ENCODE results near the gene ANKRD33B.
"Not testable (repeated sequence)": the region's sequence is repeated elsewhere in the genome, so short reads cannot be mapped to it uniquely, and the experiment has no call there.

ANKRD33B gene

DNA sequence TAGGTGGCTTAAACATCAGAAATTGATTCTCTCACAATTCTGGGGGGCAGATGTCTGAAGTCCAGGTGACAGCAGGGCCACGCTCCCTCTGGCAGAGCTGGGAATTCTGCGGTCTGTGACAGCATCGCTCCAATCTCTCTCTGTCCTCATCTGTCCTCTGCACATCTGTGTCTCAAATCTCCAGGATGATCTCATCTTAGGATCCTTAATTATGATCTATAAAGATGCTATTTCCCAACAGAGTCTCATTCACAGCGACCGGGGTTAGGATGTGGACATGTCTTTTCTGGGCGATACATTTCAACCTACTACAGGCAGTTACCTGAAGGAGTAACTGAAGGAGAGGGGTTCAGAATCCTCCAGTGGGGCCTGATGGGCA is 31.4 kb downstream of the ANKRD33B start:
- no peak for DNase-seq (ENCODE audit: low spot score)

DNA sequence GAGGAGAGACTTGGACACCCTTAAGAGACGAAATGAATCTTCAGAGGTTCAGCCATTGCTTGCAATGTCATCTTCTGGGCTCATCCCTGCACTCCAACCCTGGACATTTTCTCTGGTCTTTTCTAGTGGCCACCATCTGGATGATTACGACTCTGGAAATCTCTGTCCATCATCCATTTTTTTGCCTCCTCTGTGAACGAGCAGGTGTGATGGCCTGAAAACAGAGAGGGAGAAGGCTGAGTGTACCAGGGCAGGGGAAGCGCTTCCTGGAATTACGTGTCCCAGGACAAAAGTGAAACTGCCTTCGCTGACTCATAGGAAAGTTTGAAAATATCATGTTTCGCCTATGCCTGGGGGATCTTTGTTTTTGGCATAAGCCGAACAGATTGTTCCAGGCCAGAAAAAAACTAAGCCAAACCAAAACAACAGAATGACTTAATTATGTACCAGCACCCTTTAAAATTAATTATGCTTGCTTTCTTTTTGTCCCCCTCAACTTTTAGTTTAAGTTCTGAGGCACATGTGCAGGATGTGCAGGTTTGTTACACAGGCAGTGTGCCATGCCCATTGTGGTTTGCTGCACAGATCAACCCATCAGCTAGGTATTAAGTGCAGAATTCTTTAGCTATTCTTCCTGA is 31.9 kb downstream of the ANKRD33B start:
- no peak for DNase-seq (ENCODE audit: low spot score)

DNA sequence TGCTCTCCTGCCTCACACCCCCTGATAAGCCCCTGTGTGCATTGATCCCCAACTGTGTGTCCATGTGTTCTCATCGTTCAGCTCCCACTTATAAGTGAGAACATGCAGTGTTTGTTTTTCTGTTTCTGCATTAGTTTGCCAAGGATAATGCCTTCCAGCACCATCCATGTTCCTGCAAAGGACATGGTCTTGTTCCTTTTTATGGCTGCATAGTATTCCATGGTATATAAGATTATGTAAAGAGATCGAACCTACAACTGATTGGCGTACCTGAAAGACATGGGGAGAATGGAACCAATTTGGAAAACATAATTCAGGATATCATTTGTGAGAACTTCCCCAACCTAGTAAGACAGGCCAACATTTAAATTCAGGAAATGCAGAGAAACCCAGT is 32.4 kb downstream of the ANKRD33B start:
- no peak for DNase-seq (ENCODE audit: low spot score)

DNA sequence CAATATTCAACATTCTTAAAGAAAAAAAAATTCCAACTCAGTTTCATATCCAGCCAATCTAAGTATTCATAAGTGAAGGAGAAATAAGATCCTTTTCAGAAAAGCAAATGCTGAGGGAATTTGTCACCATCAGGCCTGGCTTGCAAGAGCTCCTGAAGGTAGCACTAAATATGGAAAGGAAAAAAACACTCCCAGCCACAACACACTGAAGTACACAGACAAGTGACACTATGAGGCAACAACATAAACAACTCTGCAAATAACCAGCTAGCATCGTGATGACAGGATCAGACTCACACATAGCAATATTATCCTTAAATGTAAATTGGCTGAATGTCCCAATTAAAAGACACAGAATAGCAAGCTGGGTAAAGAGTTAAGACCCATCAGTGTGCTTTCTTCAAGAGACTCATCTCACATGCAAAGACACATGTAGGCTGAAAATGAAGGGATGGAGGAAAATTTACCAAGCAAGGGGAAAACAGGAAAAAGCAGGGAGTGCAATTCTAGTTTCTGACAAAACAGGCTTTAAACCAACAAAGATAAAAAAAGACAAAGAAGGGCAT is 33.1 kb downstream of the ANKRD33B start:
- DNase-seq (ENCODE audit: low spot score): no peak

DNA sequence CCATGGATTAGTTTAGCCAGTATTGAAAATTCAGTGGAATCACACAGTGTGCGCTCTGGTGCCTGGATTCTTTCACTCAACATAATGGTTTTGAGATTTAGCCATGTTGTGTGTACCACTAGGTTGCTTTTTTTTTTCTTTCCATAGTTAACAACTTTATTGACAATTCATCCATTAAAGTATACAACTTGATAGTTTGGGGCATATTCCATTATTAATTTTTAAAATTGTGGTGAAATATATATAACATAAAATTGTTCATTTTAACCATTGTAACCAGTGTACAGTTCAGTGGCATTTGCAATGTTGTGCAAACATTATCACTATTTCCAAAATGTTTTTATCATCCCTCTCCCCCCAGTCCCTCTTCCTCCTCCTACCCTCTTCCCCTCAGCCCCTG is 35.2 kb downstream of the ANKRD33B start:
- no peak for DNase-seq (ENCODE audit: low spot score)

DNA sequence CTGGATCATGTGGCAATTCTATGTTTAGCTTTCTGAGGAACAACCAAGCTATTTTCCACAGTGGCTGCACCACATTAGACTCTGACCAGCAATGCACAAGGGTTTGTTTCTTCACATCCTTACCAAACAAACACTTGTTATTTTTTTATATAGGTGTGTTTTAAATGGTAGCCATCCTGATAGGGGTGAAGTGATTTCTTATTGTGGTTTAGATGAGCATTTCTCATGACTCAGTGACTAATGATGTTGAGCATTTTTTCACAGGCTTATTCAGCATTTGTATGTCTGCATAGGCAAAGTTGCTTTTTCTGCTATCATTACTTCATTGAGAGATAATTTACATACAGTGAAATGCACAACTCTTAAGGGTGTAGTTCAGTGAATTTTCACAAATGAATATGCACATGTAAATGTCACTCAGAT is 36.0 kb downstream of the ANKRD33B start:
- no peak for DNase-seq (ENCODE audit: low spot score)

DNA sequence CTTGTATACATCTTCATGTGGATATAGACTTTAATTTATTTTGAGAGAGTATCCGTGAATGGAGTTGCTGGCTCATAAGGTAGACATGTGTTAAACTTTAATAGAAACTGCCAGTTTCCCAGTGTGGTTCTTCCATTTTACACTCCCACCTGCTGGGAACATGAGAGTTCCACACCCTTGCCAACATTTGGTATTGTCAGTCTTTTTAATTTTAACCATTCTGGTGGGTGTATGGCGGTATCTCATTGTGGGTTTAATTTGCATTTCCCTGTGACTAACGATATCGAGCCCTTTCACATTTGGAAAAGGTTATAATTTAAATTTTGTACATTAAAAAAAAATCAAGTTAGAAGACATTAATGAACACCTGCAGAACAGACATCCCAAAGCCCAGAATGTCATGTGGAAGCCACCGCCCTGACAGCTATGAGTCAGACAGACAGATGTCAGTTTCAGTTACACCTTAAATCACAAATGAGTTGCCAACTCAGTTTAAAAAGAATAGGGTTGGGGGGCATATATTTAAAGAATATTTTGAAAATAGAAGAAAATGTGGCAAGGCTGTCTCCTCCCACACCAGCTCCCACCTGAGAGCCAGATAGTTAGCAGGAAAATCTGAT is 36.9 kb downstream of the ANKRD33B start:
- DNase-seq (ENCODE audit: low spot score): peak; percentile 85

DNA sequence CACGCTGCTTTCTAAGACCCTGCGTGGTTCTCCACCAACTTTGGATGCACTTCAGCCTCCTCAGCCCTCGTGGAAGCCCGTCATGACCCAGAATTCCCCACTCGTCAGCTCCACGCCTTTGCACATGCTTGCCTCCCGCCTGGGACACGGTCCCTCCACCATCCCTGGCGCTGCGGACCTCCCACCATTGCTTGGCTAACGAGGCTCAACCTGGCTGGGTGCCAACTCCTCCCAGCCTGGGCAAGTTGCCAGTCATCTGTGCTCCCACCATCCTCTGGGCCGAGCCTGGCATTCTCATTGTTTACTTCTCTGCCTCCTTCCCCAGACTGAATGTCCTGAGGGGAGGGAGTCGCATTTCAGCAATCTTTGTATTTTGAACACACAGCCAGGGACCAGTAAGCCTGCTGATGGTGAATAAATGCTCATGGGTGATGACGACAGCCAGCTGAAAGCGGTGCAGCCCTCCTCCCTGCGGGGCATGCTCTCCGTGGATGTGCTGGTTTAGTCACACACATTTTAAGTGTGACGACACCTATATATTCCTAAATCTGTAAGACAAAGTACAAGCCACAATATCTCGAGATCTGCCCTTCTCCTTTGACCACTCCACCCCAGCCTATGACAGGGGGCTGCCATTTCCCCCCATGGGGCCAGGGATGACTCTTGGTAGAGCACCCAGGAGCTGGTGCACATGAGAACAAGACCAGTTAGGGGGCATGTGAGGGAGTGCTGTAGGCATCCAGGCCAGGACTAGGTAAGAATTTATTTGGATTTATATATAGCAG is 37.6 kb downstream of the ANKRD33B start:
- peak; percentile 53 for DNase-seq (ENCODE audit: low spot score)

DNA sequence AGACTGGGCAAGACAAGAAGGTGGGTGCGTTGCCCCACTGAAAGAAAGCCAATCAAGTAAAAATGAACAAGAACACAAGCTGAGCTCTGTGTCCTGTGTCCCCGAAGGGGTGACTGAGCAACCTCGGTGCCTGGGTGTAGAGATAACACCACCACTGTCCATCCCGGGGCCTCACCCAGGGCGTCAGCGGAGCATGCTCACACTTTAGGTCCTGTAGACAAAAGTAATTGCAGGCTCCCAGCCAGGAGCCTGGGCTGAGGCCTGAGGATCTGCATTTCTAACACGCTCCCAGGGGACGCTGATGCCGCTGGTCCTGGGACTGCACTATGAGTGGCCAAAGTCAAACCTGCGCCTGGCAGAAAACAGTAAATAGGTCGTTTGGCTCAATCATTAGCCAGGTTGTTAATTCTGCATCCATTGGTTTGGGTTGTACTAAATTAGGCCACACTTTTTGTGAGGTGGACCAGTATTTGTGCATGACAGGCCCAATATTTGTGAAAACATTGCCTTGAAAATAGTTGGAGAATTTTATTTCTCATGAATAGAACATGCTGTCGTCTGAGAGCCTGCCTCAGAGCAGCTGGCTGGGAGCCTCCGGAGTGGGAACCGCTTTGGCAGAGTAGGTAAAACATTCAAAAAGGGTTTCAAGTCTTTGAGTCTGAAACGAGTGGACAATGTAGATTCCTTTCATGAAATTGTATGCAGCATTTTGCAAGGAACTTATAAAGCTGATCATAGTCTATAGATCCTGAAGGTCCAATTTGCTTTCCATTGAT is 38.3 kb downstream of the ANKRD33B start:
- DNase-seq (ENCODE audit: low spot score): no peak

DNA sequence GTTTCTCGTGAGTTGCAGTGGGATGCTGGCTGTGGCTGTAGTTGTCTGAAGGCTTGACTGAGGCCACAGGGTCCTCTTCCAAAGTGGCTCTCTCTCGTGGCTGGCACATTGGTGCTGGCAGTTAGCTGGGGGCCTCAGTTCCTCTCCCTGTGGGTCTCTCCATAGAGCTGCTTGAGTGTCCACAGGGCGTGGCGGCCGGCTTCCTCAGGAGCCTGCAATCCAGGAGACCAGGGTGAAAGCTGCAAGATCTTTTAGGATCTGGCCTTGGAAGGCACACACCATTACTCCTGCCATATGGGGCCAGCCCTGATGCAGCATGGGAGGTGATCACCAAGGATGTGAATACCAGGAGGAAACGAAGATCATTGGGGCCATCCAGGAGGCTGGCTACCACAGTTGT is 41.1 kb downstream of the ANKRD33B start:
- no peak for DNase-seq (ENCODE audit: low spot score)

DNA sequence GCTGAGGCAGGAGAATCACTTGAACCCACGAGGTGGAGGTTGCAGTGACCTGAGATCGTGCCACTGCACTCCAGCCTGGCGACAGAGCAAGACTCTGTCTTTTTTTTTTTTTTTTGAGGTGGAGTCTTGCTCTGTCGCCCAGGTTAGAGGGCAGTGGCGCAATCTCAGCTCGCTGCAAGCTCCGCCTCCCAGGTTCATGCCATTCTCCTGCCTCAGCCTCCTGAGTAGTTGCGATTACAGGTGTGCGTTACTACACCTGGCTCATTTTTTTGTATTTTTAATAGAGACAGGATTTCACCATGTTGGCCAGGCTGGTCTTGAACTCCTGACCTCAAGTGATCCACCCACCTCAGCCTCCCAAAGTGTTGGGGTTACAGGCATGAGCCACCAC is 42.8 kb downstream of the ANKRD33B start:
- DNase-seq (ENCODE audit: low spot score): not testable (repeated sequence)

DNA sequence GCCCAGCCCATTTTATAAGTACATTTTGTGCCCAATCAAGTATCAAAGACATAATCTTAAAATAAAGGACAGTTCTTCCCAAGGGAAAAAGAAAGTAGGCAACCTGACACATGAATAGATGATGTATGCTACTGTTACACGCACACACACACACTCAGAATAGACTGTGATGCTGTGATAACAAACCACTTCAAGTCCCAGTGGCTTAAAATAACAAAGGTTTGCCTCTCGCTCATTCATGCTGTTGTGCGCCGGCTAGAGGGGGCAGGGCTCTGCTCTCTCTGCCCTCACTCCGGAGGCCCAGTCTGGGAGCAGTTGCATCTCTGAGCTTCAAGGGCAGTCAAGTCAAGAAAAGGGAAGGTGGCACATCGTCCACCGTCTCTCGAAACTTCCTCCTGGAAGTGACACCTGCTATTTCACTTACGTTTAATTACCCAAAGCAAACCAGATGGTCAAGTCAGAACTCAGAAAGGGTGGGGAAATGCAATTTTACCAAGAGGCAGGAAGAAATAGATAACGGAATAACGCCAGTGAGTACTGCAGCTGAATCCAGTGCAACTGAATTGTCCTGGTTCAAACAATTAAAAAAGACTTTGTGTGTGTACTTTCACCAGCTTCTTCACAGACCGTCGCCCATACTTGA is 43.3 kb downstream of the ANKRD33B start:
- DNase-seq (ENCODE audit: low spot score): peak; percentile 97

DNA sequence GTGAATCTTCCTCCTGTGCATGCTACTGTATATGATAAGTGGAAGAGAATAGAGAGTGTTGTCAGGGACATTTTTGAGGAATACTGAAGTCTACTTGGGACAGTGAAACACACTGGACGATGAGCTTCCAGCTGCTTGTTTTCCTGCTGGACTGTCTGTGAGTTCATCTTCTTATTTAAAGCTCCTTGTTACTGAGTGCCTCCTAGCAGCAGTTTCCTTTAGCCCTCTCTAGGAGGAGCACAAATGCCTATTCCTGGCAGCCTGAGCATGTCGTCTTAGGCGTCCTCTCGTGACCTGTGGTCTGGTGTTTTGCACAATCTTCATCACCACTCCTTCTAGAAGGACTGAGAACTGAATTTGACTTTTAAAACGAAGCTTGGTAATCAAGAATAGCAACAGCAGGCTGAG is 43.8 kb downstream of the ANKRD33B start:
- DNase-seq (ENCODE audit: low spot score): peak; percentile 92

DNA sequence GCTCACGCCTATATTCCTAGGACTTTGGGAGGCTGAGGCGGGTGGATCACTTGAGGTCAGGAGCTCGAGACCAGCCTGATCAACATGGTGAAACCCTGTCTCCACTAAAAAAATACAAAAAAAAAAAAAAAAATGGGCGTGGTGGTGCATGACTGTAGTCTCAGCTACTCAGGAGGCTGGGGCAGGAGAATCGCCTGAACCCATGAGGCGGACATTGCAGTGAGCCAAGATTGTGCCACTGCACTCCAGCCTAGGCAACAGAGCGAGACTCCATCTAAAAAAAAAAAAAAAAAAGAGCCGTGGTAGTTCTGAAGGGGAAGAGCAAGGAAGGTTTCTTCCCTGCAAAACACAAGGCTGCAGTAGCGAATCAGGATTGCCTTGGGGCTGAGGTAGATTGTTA is 44.2 kb downstream of the ANKRD33B start:
- DNase-seq (ENCODE audit: low spot score): not testable (repeated sequence)

DNA sequence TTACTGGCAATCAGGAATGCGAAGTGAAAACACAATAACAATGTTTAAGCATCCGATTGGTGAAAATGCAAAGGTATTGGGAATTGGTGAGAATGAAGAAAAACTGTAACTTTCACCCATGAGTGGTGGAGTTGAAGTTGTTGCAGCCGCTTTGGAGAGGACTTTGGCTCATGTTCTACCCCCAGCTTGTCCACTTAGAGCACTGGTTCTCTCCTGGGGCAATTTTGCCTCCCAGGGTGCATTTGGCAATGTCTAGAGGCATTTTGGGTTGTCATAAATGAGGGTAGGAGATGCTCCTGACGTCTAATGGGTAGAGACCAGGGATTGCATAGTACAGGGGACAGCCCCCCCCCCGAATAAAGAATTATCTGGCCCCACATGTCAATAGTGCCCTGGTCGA is 46.2 kb downstream of the ANKRD33B start:
- no peak for DNase-seq (ENCODE audit: low spot score)

DNA sequence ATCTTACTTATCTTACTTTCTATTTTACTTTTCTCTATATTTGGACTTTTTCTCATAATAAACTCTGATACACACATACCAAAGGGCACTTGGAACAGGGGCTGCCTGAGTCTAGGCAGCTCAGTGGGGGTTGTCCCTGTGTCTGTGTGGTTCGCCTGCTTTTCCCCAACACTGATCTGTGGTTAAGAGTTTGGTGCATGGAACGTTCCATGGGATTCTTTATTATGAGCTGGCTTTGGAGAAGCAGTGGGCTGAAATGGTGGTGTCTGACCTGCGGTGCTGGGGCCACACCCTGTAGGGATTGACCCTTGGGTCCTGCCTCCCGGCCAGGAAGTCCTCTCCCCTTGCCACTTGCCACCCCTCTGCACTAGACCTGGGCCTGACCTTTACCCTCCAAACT is 47.4 kb downstream of the ANKRD33B start:
- no peak for DNase-seq (ENCODE audit: low spot score)

DNA sequence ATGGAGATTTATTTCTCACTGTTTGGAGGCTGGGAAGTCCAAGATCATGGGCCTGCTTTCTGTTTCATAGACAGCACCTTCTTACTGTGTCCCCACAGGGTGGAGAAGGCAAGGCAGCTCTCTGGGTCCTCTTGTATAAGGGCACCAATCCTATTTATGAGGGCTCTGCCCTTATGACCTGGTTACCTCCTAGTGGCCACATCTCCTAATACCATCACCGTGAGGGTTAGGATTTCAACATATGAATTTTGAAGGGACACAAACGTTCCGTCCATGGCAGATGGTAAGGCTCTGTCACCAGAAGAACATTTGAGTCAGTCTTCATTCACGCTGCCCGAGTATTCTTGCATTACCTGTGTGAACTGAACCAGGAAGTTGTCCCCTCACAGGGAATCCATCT is 48.4 kb downstream of the ANKRD33B start:
- DNase-seq (ENCODE audit: low spot score): peak; percentile 39

DNA sequence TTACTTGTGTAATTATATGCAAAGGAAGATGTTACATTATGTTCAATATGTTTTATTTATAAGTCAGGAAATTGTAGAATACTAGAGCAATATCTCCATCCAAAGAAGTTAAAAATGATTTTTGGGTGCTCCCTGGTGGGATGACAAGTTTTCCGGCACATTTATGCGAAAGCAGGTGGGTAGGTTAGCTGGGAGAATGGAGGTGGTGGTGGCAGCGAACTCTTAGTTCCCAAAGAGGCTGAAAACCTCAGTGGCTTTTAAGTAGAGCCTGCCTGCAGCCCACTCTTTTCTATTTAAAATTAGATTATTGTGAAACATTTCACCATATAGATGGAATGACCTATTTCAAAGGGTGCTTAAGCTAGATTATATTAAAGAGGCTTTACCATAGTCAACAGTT is 51.8 kb downstream of the ANKRD33B start:
- no peak for DNase-seq (ENCODE audit: low spot score)

DNA sequence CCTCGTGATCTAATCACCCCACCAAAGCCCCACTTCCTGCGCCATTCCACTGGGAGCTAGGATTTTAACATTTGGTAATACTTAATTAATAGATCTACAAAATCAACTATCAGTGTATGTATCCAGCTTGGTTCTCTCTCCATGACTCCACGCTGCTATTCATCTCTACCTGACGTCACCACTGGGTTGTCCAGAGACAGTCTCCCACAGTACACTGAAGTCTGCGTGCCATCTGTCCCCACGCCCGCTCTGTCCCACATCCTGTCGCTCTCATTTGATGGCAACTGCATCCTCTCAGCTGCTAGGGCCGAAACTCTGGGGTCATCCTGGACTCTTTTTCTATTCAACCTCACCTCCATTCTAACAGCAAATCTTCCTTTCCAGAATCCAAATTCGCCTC is 53.2 kb downstream of the ANKRD33B start:
- DNase-seq (ENCODE audit: low spot score): no peak

DNA sequence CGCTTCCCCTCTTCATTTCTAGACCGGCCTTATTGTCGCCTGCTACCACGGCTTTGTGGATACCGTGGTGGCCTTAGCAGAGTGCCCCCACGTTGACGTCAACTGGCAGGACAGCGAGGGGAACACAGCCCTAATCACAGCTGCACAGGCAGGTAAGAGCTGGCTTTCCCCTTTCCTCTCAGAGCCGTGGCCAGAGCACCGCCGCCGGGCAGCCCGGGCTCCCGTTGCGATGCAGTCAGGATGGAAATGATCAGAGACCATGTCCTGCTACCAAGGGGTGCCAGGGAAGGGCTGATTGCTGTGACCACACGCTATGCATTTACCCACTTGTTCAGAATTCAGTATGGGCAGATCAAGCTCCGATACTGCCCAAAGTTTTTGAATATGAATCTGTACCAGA is 54.4 kb downstream of the ANKRD33B start:
- DNase-seq (ENCODE audit: low spot score): no peak

DNA sequence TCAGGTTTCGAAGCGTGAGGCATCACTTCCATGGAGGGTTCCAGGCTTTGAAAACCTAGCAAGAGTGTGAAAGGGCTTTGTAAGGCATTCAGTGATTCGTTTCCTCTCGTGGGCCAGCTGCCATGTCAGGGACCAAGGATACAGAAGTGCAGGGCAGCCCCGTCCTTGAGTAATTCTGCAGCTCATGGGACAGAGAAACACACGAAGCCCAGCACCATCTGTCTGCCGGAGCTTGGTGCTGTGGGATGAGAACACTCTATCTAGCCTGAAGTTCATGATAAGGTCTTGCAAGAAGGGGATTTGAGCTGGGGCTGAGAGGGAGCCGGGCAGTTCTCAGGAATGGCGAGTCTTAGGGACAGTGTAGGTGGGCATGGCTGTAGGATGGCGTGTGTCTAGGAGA is 55.8 kb downstream of the ANKRD33B start:
- DNase-seq (ENCODE audit: low spot score): no peak

DNA sequence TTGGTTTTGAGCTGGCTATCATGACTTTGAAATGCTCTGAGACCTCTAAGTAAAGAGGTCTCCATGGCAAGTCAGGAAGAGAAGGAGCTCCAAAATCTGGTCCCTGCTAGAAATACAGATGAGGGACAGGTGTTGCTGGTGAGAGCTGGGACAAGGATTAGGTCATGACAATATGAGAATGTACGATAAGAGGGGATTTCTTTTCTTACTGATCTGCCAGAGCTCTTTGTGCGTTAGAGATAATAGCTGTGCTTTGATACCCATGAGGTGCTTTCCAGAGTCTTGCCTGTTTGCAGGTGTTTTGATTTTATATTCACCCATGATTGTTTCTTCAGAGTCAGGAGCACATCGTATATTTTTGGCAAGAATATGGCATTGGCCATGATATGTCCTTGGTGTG is 56.5 kb downstream of the ANKRD33B start:
- no peak for DNase-seq (ENCODE audit: low spot score)
